Endothelial cell of umbilical vein (primary cell): ENCODE data around the gene PLAGL1.

Source experiments
- EZH2 ChIP-seq: IDR thresholded peaks from 2 replicates; pipeline ENCODE4 v1.6.1; 2012; ENCODE audit warnings: borderline replicate concordance, low read depth, mild to moderate bottlenecking, moderate library complexity, low read length, inconsistent platforms; ENCODE audit not compliant: severe bottlenecking
- JUN ChIP-seq: IDR thresholded peaks from 2 replicates; pipeline ENCODE4 v1.6.1; 2011; ENCODE audit warnings: borderline replicate concordance, low read depth; ENCODE audit not compliant: insufficient read length, insufficient read depth
- MAX ChIP-seq: IDR thresholded peaks from 2 replicates; pipeline ENCODE4 v1.6.1; 2011; ENCODE audit not compliant: insufficient read depth, insufficient read length
- MYC ChIP-seq: IDR thresholded peaks from one replicate; pipeline ENCODE4 v1.6.1; 2011; ENCODE audit warnings: mild to moderate bottlenecking, low read depth, low read length
- POLR2A ChIP-seq: IDR thresholded peaks from 2 replicates; pipeline ENCODE4 v1.6.1; 2012; ENCODE audit warnings: low read depth, mild to moderate bottlenecking, control low read depth, low read length
- POLR2AphosphoS5 ChIP-seq: IDR thresholded peaks from 2 replicates; pipeline ENCODE4 v1.6.1; 2012; ENCODE audit warnings: low read depth, mild to moderate bottlenecking, control low read depth, low read length, moderate library complexity; ENCODE audit not compliant: insufficient read depth
- TF ChIP-seq, protein P1 (sequence below), 2 donors: IDR thresholded peaks; 1 replicate in 1 of 2; 2 replicates in 1 of 2; pipeline ENCODE4 v1.5.1; 2011; ENCODE audit warnings: low read length in 2 of 2, mild to moderate bottlenecking in 2 of 2, moderate library complexity in 2 of 2, control low read depth in 1 of 2, inconsistent platforms in 1 of 2, low read depth in 1 of 2; ENCODE audit not compliant: insufficient read depth in 1 of 2; ENCODE audit errors: extremely low read depth in 1 of 2

GRCh38 chr6:144053601-144054000 lies 45.5 kb upstream of the PLAGL1 start:
- TF ChIP-seq, protein P1, sequence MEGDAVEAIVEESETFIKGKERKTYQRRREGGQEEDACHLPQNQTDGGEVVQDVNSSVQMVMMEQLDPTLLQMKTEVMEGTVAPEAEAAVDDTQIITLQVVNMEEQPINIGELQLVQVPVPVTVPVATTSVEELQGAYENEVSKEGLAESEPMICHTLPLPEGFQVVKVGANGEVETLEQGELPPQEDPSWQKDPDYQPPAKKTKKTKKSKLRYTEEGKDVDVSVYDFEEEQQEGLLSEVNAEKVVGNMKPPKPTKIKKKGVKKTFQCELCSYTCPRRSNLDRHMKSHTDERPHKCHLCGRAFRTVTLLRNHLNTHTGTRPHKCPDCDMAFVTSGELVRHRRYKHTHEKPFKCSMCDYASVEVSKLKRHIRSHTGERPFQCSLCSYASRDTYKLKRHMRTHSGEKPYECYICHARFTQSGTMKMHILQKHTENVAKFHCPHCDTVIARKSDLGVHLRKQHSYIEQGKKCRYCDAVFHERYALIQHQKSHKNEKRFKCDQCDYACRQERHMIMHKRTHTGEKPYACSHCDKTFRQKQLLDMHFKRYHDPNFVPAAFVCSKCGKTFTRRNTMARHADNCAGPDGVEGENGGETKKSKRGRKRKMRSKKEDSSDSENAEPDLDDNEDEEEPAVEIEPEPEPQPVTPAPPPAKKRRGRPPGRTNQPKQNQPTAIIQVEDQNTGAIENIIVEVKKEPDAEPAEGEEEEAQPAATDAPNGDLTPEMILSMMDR (IDR thresholded peaks at IDR 0.05; ENCODE audit: extremely low read depth in 1 of 2, insufficient read depth in 1 of 2, low read depth in 1 of 2, low read length in 2 of 2), result no peak
- TF ChIP-seq POLR2A, result no peak
- TF ChIP-seq EZH2, result no peak
- no peak for TF ChIP-seq POLR2AphosphoS5
- no peak for TF ChIP-seq MYC
- TF ChIP-seq JUN, result no peak
- no peak for TF ChIP-seq MAX
